Sigmoid colon (tissue), 7 donors: ENCODE data around the gene HOXB1. TPM values are rescaled to one million over a fixed set of nuclear protein-coding genes. Genes with fewer than 3 reads are reported as not detected.
A peak's percentile ranks its signal among the peaks of the same experiment; 100 is the strongest.

Experiments used
- DNase-seq: peaks from one replicate; pipeline ENCODE4 v3.0.0-alpha.2; 2019
- H3K27ac ChIP-seq, 4 donors: fragments of 200-600 bp; sonication (generic); one replicate each; pipeline ENCODE4 v1.5.1; 2016 to 2019; ENCODE audit warnings: mild to moderate bottlenecking in 1 of 4
- H3K27me3 ChIP-seq, 3 donors: fragments of 200-600 bp; sonication (generic); one replicate each; pipeline ENCODE4 v1.5.1; 2019; ENCODE audit warnings: mild to moderate bottlenecking in 1 of 3
- H3K36me3 ChIP-seq, 4 donors: fragments of 200-600 bp; sonication (generic); one replicate each; pipeline ENCODE4 v1.5.1; 2016 to 2019
- H3K4me1 ChIP-seq, 4 donors: fragments of 200-600 bp; sonication (generic); one replicate each; pipeline ENCODE4 v1.5.1; 2017 to 2019
- H3K4me3 ChIP-seq, 4 donors: fragments of 200-600 bp; sonication (generic); one replicate each; pipeline ENCODE4 v1.5.1; 2017 to 2019; ENCODE audit warnings: mild to moderate bottlenecking in 2 of 4, moderate library complexity in 1 of 4
- H3K9me3 ChIP-seq, 4 donors: fragments of 200-600 bp in 3 of 4; sonication (generic) in 3 of 4; one replicate each; pipeline versions ENCODE4 v1.5.1 to v1.6.1; 2013 to 2019
- EP300 ChIP-seq, 4 donors: sonication (generic); formaldehyde crosslinking; IDR thresholded peaks; one replicate each; pipeline ENCODE4 v1.6.1; 2017; ENCODE audit warnings: antibody characterized with exemption in 4 of 4
- POLR2A ChIP-seq, 2 donors: fragments of 450-650 bp; IDR thresholded peaks; one replicate each; pipeline ENCODE4 v1.6.1; 2016; ENCODE audit warnings: antibody characterized with exemption in 2 of 2, mild to moderate bottlenecking in 2 of 2, moderate library complexity in 2 of 2
- POLR2AphosphoS5 ChIP-seq, 4 donors: sonication (generic); formaldehyde crosslinking; IDR thresholded peaks; one replicate each; pipeline ENCODE4 v1.6.1; 2017; ENCODE audit warnings: antibody characterized with exemption in 4 of 4
- WGBS, 2 donors: extraction: QIAGEN DNeasy Blood & Tissue Kit; methylation state at CpG; one replicate each; pipeline ENCODE4 v1.1.7; 2013; 5-methylcytosine and 5-hydroxymethylcytosine counted together
- intact Hi-C: fragments of 100-400 bp; cut with DNase I; formaldehyde crosslinking; loops from one replicate; pipeline ENCODE4 v1.15.1; 2023
- polyA plus RNA-seq, 3 donors: library from polyadenylated mRNA; stranded (reverse); fragments of 200-250 nt; gene quantifications; one replicate each; pipeline ENCODE4 v1.2.3, GENCODE V29; 2013
- total RNA-seq, 4 donors: library from RNA; depleted of rRNA; stranded (reverse); fragments of >200 nt; gene quantifications; one replicate each; pipeline ENCODE4 v1.1.0, GENCODE V29; 2016
- TF ChIP-seq, protein P1 (sequence below), 4 experiments: fragments of 450-650 bp in 3 of 4; fragments of 200-600 bp in 1 of 4; IDR thresholded peaks; one replicate each; pipeline ENCODE4 v1.5.1; 2016 to 2019; ENCODE audit warnings: antibody characterized with exemption in 4 of 4, mild to moderate bottlenecking in 3 of 4, moderate library complexity in 2 of 4
- donor health status: healthy with polysubstance abuse.
- donor health status: Bipolar disorder and iron deficiency.
- donor health status: healthy.

The HOXB1 gene
- total and polyA plus RNA-seq, 7 donors = 0.27 to 0.92 (median 0.60) TPM; not detected in 4

- no peaks in the 10 kb centered on the region for H3K27me3 ChIP-seq
- 5 to 6% methylated on average over 53 of the region's 53 CpGs for WGBS, 2 donors
- peak; percentile 91 for DNase-seq
- intact Hi-C loops = loop anchor here (2.0 to 5.0 kb wide), 2 partner anchors 100 to 145 kb away; partner anchors contain the start of gene HOXB5
- peak overlapping the region in 3 of 4 donors; percentile 63 to 67 (median 65) for H3K27ac ChIP-seq
- H3K4me1 ChIP-seq = peaks cover 0 to 26% (median 22%) of the 10 kb centered on the region in 4 donors
- H3K4me3 ChIP-seq = peak overlapping the region; percentile 1 to 41 (median 32)
- no peaks in the 10 kb centered on the region for H3K36me3 ChIP-seq
- H3K9me3 ChIP-seq = no peaks in the 10 kb centered on the region
- TF ChIP-seq POLR2A (IDR thresholded peaks at IDR 0.05) (no peak), POLR2AphosphoS5 (IDR thresholded peaks at IDR 0.05) (peak in 2 of 4 donors; percentile 26 to 43)
- TF ChIP-seq, protein P1, sequence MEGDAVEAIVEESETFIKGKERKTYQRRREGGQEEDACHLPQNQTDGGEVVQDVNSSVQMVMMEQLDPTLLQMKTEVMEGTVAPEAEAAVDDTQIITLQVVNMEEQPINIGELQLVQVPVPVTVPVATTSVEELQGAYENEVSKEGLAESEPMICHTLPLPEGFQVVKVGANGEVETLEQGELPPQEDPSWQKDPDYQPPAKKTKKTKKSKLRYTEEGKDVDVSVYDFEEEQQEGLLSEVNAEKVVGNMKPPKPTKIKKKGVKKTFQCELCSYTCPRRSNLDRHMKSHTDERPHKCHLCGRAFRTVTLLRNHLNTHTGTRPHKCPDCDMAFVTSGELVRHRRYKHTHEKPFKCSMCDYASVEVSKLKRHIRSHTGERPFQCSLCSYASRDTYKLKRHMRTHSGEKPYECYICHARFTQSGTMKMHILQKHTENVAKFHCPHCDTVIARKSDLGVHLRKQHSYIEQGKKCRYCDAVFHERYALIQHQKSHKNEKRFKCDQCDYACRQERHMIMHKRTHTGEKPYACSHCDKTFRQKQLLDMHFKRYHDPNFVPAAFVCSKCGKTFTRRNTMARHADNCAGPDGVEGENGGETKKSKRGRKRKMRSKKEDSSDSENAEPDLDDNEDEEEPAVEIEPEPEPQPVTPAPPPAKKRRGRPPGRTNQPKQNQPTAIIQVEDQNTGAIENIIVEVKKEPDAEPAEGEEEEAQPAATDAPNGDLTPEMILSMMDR (IDR thresholded peaks at IDR 0.05) = peak; percentile 82 to 94 (median 88)
Observed at GRCh38 chr17:48492401-48493298, 38.2 kb downstream of the HOXB1 start.

DNA sequence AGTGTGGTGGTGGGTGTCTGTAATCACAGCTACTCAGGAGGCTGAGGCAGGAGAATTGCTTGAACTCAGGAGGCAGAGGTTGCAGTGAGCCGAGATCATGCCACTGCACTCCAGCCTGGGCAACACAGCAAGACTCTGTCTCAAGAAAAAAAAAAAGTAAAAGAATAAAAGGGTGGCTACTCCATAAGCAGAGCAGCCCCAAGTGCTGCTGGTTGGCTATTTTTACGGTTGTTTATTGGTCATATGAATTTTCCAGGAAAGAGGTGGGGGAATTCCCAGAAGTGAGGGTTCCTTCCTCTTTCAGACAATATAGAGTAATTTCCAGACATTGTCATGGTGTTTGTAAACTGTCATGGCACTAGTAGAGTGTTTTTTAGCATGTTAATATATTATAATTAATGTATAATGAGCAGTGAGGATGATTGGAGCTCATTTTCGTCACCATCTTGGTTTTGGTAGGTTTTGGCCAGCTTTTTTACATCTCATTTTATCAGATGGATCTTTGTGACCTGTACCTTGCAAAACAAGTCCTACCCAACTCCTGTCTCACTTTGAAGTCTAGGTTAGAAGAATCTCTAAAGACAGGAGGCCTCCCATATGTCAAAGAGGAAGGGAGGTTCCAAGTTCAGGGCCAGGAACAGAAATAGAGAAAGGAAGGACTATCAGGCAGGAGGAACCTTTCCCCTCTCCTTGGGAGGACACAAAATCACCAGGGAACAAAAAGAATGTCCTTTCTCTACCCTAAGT is 39.1 kb downstream of the HOXB1 start:
- H3K27me3 ChIP-seq = no peaks in the 10 kb centered on the region
- intact Hi-C loops = loop anchor here (2.0 to 5.0 kb wide), 2 partner anchors 101 to 144 kb away; partner anchors contain the start of gene HOXB5
- 60 to 68% methylated on average over 3 of the region's 3 CpGs for WGBS, 2 donors

GRCh38 chr17:48490451-48490892 is 40.3 kb downstream of the HOXB1 start:
- Histone ChIP-seq H3K27me3 (no peaks in the 10 kb centered on the region), H3K4me1 (peaks cover 0 to 26% (median 22%) of the 10 kb centered on the region in 4 donors), H3K9me3 (no peaks in the 10 kb centered on the region), H3K4me3 (no peak overlapping the region), H3K36me3 (no peaks in the 10 kb centered on the region), H3K27ac (peak overlapping the region in 2 of 4 donors; percentile 14 to 35)
- intact Hi-C loops = loop anchor here (5.0 kb wide), 1 partner anchor 143 kb away; no protein-coding TSS in a partner anchor
- WGBS, 2 donors = 48 to 81% methylated on average over 2 of the region's 2 CpGs
- TF ChIP-seq POLR2AphosphoS5 (IDR thresholded peaks at IDR 0.05) (no peak), EP300 (IDR thresholded peaks at IDR 0.05) (no peak), POLR2A (IDR thresholded peaks at IDR 0.05) (no peak)
- TF ChIP-seq, protein P1 (IDR thresholded peaks at IDR 0.05) = no peak
- no peak for DNase-seq

More for the DNA sequence above, 39.1 kb downstream of the HOXB1 start:
- peak overlapping the region in 1 of 4 donors; percentile 5 for H3K27ac ChIP-seq
- TF ChIP-seq POLR2AphosphoS5 (IDR thresholded peaks at IDR 0.05) = peak in 1 of 4 donors; percentile 11
- TF ChIP-seq POLR2A (IDR thresholded peaks at IDR 0.05) = no peak
- TF ChIP-seq, protein P1 (IDR thresholded peaks at IDR 0.05) = no peak
- no peak for TF ChIP-seq EP300 (IDR thresholded peaks at IDR 0.05)
- H3K4me3 ChIP-seq = no peak overlapping the region
- H3K36me3 ChIP-seq = no peaks in the 10 kb centered on the region
- no peak for DNase-seq
- H3K9me3 ChIP-seq = no peaks in the 10 kb centered on the region
- peaks cover 0 to 26% (median 22%) of the 10 kb centered on the region in 4 donors for H3K4me1 ChIP-seq

GRCh38 chr17:48489781-48490180 is 41.0 kb downstream of the HOXB1 start:
- Histone ChIP-seq H3K27ac (no peak overlapping the region), H3K4me1 (peaks cover 0 to 26% (median 22%) of the 10 kb centered on the region in 4 donors), H3K9me3 (no peaks in the 10 kb centered on the region), H3K36me3 (no peaks in the 10 kb centered on the region), H3K27me3 (no peaks in the 10 kb centered on the region), H3K4me3 (no peak overlapping the region)
- no peak for DNase-seq
- 52 to 88% methylated on average over 13 of the region's 13 CpGs for WGBS, 2 donors
- intact Hi-C loops = loop anchor here (5.0 kb wide), 1 partner anchor 142 kb away; no protein-coding TSS in a partner anchor
- no peak for TF ChIP-seq POLR2A (IDR thresholded peaks at IDR 0.05)
- TF ChIP-seq, protein P1 (IDR thresholded peaks at IDR 0.05) = no peak
- no peak for TF ChIP-seq EP300 (IDR thresholded peaks at IDR 0.05)
- TF ChIP-seq POLR2AphosphoS5 (IDR thresholded peaks at IDR 0.05) = no peak
